ENCODE measurements around the gene HEXD.

Gene HEXD

GRCh38 chr17:82415336-82415735 lies 2.8 kb upstream of the HEXD start:
- Histone ChIP-seq H3K36me3 (replicated peaks; ENCODE audit: insufficient read depth, low read length) (no peaks in the 10 kb centered on the region), H3K9me2 (replicated peaks; ENCODE audit: insufficient read depth, low read length) (no peaks in the 10 kb centered on the region), H3K4me2 (ENCODE audit: low read depth, low read length) (no peak overlapping the region), H2AFZ (ENCODE audit: low read length) (no peak overlapping the region), H3K9ac (ENCODE audit: low read length) (no peak overlapping the region), H3K79me2 (ENCODE audit: low read length) (peaks cover 60% of the 10 kb centered on the region), H3K27ac (ENCODE audit: low read length) (no peak overlapping the region), H3K9me3 (replicated peaks; ENCODE audit: insufficient read depth, low read length) (no peaks in the 10 kb centered on the region), H3K4me3 (ENCODE audit: low read length) (no peak overlapping the region), H4K20me1 (ENCODE audit: insufficient read depth, low read length) (no peaks in the 10 kb centered on the region; the same call in 1 of the 2 replicates), H3K27me3 (replicated peaks; ENCODE audit: insufficient read depth, low read length) (no peaks in the 10 kb centered on the region), H3K4me1 (ENCODE audit: low read length) (no peaks in the 10 kb centered on the region; the same call in 1 of the 2 replicates), H3F3A (ENCODE audit: insufficient read depth, low read length) (peaks cover 13% of the 10 kb centered on the region)
- DNase-seq = no peak
- TF ChIP-seq EZH2phosphoT487 (IDR thresholded peaks at IDR 0.05; ENCODE audit: low read length) (no peak), EZH2 (optimal IDR thresholded peaks at IDR 0.05; ENCODE audit: low read depth, low read length) (no peak), CTCF (IDR thresholded peaks at IDR 0.05; ENCODE audit: low read length) (no peak)

GRCh38 chr17:82415786-82416185 lies 2.4 kb upstream of the HEXD start:
- no peaks in the 10 kb centered on the region for H3K9me3 ChIP-seq (replicated peaks; ENCODE audit: insufficient read depth, low read length)
- no peaks in the 10 kb centered on the region for H3K27me3 ChIP-seq (replicated peaks; ENCODE audit: insufficient read depth, low read length)
- no peaks in the 10 kb centered on the region for H3K36me3 ChIP-seq (replicated peaks; ENCODE audit: insufficient read depth, low read length)
- H3F3A ChIP-seq (ENCODE audit: insufficient read depth, low read length) = peaks cover 13% of the 10 kb centered on the region
- no peak overlapping the region for H2AFZ ChIP-seq (ENCODE audit: low read length)
- H3K9me2 ChIP-seq (replicated peaks; ENCODE audit: insufficient read depth, low read length) = no peaks in the 10 kb centered on the region
- no peak for DNase-seq
- H3K4me2 ChIP-seq (ENCODE audit: low read depth, low read length) = no peak overlapping the region
- no peaks in the 10 kb centered on the region; the same call in 1 of the 2 replicates for H4K20me1 ChIP-seq (ENCODE audit: insufficient read depth, low read length)
- no peak overlapping the region for H3K27ac ChIP-seq (ENCODE audit: low read length)
- TF ChIP-seq EZH2phosphoT487 (IDR thresholded peaks at IDR 0.05; ENCODE audit: low read length) (no peak), CTCF (IDR thresholded peaks at IDR 0.05; ENCODE audit: low read length) (no peak), EZH2 (optimal IDR thresholded peaks at IDR 0.05; ENCODE audit: low read depth, low read length) (no peak)
- no peak overlapping the region for H3K9ac ChIP-seq (ENCODE audit: low read length)
- no peak overlapping the region for H3K4me3 ChIP-seq (ENCODE audit: low read length)
- no peaks in the 10 kb centered on the region; the same call in 1 of the 2 replicates for H3K4me1 ChIP-seq (ENCODE audit: low read length)
- H3K79me2 ChIP-seq (ENCODE audit: low read length) = peaks cover 61% of the 10 kb centered on the region

- TF ChIP-seq EZH2phosphoT487 (IDR thresholded peaks at IDR 0.05; ENCODE audit: low read length) = no peak
- Histone ChIP-seq H3K79me2 (ENCODE audit: low read length) (peaks cover 64% of the 10 kb centered on the region), H3K9me2 (replicated peaks; ENCODE audit: insufficient read depth, low read length) (no peaks in the 10 kb centered on the region), H3K27ac (ENCODE audit: low read length) (no peak overlapping the region), H3K4me3 (ENCODE audit: low read length) (no peak overlapping the region), H3K27me3 (replicated peaks; ENCODE audit: insufficient read depth, low read length) (no peaks in the 10 kb centered on the region), H3K9ac (ENCODE audit: low read length) (no peak overlapping the region), H2AFZ (ENCODE audit: low read length) (no peak overlapping the region), H3F3A (ENCODE audit: insufficient read depth, low read length) (peaks cover 13% of the 10 kb centered on the region), H4K20me1 (ENCODE audit: insufficient read depth, low read length) (no peaks in the 10 kb centered on the region; the same call in 1 of the 2 replicates), H3K4me1 (ENCODE audit: low read length) (no peaks in the 10 kb centered on the region; the same call in 1 of the 2 replicates), H3K9me3 (replicated peaks; ENCODE audit: insufficient read depth, low read length) (no peaks in the 10 kb centered on the region), H3K36me3 (replicated peaks; ENCODE audit: insufficient read depth, low read length) (no peaks in the 10 kb centered on the region), H3K4me2 (ENCODE audit: low read depth, low read length) (no peak overlapping the region)
- no peak for DNase-seq
Observed at GRCh38 chr17:82416264-82416663, 1.9 kb upstream of the HEXD start.

GRCh38 chr17:82416771-82417170 lies 1.4 kb upstream of the HEXD start:
- Histone ChIP-seq H3K4me1 (ENCODE audit: low read length) (no peaks in the 10 kb centered on the region; the same call in 1 of the 2 replicates), H3F3A (ENCODE audit: insufficient read depth, low read length) (peaks cover 13% of the 10 kb centered on the region), H3K36me3 (replicated peaks; ENCODE audit: insufficient read depth, low read length) (no peaks in the 10 kb centered on the region), H4K20me1 (ENCODE audit: insufficient read depth, low read length) (no peaks in the 10 kb centered on the region; the same call in 1 of the 2 replicates), H3K9me3 (replicated peaks; ENCODE audit: insufficient read depth, low read length) (no peaks in the 10 kb centered on the region), H3K79me2 (ENCODE audit: low read length) (peaks cover 60% of the 10 kb centered on the region), H3K27me3 (replicated peaks; ENCODE audit: insufficient read depth, low read length) (no peaks in the 10 kb centered on the region), H3K4me3 (ENCODE audit: low read length) (no peak overlapping the region), H3K9ac (ENCODE audit: low read length) (no peak overlapping the region), H2AFZ (ENCODE audit: low read length) (no peak overlapping the region), H3K9me2 (replicated peaks; ENCODE audit: insufficient read depth, low read length) (no peaks in the 10 kb centered on the region), H3K27ac (ENCODE audit: low read length) (no peak overlapping the region), H3K4me2 (ENCODE audit: low read depth, low read length) (no peak overlapping the region)
- no peak for DNase-seq
- TF ChIP-seq EZH2phosphoT487 (IDR thresholded peaks at IDR 0.05; ENCODE audit: low read length) (no peak), CTCF (IDR thresholded peaks at IDR 0.05; ENCODE audit: low read length) (peak; percentile 12)
